ENCODE measurements around the gene TAS1R3.

TAS1R3 gene

DNA sequence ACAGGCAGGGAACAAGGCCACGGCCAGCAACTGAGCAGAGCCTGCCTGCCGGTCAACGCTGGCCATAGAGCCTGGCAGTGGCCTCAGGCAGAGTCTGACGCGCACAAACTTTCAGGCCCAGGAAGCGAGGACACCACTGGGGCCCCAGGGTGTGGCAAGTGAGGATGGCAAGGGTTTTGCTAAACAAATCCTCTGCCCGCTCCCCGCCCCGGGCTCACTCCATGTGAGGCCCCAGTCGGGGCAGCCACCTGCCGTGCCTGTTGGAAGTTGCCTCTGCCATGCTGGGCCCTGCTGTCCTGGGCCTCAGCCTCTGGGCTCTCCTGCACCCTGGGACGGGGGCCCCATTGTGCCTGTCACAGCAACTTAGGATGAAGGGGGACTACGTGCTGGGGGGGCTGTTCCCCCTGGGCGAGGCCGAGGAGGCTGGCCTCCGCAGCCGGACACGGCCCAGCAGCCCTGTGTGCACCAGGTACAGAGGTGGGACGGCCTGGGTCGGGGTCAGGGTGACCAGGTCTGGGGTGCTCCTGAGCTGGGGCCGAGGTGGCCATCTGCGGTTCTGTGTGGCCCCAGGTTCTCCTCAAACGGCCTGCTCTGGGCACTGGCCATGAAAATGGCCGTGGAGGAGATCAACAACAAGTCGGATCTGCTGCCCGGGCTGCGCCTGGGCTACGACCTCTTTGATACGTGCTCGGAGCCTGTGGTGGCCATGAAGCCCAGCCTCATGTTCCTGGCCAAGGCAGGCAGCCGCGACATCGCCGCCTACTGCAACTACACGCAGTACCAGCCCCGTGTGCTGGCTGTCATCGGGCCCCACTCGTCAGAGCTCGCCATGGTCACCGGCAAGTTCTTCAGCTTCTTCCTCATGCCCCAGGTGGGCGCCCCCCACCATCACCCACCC is at the start of gene TAS1R3:
Gene TAS1R3, plus strand, starts transcription at position 213 of the 898 bp plus-strand sequence. Its CDS starts 66 bp downstream, at position 279.
- DNase-seq: no peak

DNA sequence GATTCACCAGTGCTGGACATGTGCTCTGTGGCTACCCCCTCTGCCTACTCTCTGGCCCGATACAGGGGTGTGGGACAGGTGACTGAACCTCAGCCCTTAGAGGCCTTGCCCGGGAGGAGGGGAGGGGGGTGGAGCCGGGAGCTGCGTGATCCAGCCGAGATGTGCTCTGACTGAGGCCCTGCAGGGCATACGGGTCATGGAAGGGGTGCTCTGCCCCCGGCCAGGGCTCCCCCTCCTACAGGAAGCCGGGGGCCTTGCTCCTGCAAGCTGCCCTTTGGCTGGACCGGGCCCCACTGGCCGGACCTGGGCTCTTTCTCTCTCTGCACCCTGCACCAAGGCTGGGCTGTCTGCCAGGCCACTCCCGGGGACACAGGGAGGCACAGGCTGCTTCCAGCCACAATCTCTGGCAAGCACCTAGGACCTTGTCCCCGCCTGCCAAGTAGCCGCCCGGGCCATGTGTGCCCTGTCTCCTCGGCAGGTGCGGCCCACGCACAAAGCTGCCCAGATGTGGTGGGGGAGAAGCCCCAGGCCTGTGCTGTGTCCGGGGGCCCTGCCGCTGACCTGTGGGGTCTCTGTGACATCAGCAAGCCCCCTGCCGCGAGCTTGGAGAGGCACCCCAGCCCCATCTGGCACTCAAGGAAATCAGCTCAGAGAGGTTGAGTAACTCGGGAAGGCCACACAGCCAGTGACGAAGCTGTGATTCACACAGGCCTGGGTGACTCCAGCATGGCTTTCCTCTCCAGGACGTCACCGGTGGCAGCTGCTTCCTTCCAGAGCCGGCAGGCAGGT is 49.4 kb upstream of the TAS1R3 start:
- no peak for DNase-seq

DNA sequence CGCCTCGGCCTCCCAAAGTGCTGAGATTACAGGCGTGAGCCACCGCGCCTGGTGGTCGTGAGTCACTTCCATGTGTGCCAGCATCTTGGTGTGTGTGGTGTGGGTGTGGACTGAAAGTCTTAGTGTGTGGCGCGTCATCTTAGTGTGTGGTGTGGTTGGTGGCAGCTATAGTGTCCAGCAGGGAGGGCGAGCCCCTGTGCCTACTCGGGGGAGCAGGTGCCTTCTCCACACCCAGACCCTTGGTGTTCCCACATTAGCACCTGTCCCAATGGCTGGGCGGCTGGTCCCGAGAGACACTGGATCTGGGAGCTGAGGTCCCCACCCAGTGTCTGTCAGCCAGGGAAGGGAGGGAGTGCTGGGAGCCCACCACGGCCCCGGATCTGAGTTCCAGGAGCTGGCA is 48.1 kb upstream of the TAS1R3 start:
- DNase-seq: no peak

GRCh38 chr1:1283821-1284220 is 47.3 kb upstream of the TAS1R3 start:
- DNase-seq: no peak

DNA sequence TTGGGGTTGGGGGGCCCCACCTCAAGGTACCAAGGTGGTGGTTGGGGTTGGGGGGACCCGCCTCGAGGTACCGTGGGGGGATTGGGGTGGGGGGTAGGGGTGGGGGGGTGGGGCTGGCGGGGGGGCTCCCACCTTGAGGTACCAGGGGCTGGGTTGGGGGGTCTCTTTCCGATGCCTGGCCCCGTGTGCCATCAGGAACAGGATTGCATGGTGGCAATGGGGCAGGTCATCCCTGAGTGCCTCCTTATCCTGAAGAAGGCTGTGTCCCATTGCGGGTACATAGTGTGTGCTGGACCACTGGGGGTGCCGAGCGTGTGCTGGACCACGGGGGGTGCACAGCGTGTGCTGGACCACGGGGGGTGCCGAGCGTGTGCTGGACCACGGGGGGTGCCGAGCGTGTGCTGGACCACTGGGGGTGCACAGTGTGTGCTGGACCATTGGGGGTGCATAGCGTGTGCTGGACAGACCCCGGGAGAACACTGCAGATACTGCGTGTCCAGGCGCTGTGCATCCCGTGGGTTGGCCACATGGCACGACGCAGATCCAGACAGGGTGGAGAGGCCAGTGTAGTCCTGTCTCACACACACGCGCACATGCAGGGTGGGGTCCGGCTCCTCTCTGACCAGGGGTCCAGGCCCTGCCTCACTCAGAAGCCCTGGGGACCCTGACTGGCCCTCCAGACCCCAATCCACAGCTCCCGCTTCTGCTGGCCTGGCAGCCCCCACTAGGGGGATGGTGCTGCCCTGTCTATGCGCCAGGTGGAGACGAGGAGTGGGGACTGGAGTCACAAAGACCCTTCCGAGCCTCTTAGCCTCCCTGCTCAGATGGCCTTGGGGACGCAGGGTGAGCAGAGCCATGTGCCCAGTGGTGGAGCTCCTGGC is 46.6 kb upstream of the TAS1R3 start:
- no peak for DNase-seq

DNA sequence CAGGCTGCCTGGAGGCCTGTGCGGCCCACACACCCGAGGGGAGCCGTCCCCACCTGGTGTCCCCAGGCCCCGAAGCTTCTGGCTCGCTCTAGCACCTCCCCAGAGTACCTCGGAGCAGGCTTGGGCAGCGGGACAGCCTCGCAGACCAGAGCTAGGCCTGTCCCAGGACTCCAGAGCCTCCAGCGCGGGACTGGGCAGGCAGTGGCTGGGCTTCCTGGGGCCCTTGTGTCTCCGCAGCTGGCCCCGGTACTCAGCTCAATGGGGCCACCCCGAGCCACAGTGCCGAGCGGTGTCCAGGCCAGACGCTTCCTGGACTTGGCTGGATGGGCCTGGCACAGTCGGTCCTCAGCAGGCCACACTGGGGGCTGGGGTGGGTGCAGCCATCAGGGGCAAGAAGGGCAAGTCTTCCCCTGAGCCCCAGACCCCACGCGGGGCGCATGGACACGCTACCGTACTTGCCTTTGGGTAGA is 45.9 kb upstream of the TAS1R3 start:
- no peak for DNase-seq

GRCh38 chr1:1285611-1286311 is 45.3 kb upstream of the TAS1R3 start:
- DNase-seq: no peak

GRCh38 chr1:1286313-1287261 is 44.5 kb upstream of the TAS1R3 start:
- DNase-seq: no peak

DNA sequence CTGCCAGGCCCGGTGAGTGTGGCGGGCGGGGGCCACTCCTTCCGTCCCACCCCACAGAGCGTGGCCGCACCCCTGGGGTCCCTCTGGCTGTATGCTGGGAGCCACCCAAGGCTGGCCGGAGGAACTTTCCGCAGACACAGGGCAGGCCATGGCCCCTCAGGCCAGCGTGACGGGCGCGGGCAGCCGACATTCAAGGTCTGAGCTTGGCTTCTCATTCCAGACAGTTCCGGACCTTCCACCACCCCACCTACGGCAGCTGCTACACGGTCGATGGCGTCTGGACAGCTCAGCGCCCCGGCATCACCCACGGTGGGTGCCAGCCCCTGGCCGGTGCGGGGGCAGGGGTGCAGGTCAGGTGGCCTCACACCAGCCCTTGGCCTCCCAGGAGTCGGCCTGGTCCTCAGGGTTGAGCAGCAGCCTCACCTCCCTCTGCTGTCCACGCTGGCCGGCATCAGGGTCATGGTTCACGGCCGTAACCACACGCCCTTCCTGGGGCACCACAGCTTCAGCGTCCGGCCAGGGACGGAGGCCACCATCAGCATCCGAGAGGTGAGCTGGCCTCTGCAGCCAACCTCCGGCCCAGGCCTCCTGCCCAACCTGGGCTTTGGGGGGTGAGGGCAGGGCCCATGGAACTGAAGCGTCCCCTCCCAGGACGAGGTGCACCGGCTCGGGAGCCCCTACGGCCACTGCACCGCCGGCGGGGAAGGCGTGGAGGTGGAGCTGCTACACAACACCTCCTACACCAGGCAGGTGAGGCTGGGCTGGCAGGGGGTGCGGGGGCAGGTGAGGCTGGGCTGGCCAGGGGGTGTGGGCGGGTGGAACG is 43.6 kb upstream of the TAS1R3 start:
- no peak for DNase-seq

GRCh38 chr1:1290238-1290731 is 40.8 kb upstream of the TAS1R3 start:
- no peak for DNase-seq

GRCh38 chr1:1291023-1291528 is 40.0 kb upstream of the TAS1R3 start:
- no peak for DNase-seq

GRCh38 chr1:1291548-1292441 is 39.3 kb upstream of the TAS1R3 start:
- peak; percentile 42 for DNase-seq

DNA sequence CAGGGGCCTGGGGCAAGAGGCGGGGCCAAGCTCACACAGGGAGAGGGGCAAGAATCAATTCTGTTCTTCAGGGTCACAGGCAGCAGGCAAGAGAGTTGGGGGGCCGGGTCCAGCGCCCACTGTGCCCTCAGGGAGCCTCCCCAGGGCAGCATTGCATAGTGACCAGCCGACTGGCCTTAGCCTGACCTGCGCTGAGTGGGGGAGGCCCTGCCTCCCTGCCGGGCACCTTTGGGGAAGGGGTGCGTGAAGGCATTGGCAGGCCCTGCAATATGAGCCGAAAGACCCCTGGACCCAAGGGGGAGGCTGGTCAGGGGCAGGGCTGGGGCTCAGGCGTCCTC is 38.7 kb upstream of the TAS1R3 start:
- no peak for DNase-seq

GRCh38 chr1:1292851-1293250 is 38.2 kb upstream of the TAS1R3 start:
- no peak for DNase-seq

- no peak for DNase-seq
These were observed 37.5 kb upstream of the TAS1R3 start for GRCh38 chr1:1293263-1294249.

DNA sequence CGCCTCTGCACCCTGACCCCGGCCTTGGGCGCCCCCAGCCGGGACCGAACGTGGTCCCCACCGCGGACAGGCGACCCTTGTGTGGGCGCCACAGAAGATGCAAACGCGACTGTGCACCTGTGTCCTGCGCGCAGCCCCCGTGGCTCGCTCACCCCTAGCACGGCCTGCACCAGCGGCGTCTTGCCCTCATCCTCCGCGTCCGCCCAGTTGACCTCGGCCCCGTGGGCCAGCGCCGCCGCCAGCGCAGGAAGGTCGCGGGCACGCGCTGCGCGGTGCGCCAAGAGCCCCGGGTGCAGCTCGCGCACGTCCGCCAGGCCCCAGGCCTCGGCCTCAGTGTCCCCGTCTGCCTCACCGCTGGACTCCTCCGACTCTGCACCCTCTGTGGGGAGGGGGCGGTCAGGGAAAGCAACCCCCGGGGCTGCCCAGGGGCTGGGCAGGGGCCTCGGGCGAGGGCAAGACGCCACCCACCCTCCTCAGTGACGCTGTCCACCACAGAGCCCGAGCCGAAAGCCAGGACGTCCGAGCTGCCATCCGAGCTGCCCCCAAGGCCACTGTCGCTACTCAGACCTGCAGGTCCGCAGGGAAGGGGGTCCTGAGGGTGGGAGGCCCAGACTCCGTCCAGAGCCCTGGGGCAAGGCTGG is 36.7 kb upstream of the TAS1R3 start:
- no peak for DNase-seq
